Measurements from ENCODE around the gene STUB1.

STUB1 gene

DNA sequence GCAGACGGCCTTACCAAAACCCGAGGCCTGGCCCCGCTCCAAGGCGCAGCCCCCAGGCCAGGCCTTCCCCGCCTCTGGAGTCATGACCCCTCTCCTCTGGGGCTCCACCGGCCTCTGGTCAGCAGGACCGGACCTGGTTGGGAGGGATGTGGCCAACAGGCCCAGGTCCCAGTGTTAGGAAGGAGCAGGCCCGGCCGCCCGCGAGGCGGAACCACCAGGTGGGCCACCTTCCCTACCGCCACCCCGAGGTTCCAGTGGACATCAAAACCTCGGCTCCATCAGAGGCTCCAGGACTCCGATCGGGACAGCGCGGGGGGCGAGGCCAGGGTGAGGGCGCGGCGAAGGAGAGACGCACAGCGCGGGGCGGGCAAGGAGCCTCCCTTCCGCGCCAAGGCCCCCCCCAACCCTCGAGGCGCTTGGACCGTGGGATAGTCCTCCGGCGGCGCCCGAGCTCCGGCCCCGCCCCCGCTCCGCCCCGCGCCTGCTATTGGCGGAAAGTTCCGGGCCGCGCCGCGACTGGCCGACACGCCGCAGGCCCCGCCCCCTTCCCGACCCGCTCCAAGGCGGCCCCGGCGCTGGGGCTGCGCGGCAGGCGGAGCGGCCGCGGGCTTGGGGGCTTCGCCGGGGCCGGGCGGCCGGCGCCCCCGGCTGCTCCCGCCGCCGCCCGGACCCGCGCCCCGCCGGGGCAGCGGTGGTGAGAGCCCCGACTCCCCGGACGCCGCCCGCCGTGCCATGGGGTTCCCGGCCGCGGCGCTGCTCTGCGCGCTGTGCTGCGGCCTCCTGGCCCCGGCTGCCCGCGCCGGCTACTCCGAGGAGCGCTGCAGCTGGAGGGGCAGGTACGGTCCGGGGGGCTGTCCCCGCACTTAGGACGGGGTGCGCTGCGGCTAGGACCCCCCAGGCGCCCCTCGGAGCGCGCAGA lies 34.6 kb downstream of the STUB1 start, which contains the start of gene METRN:
METRN (plus strand) TSS at position 561 of the 919 bp plus-strand sequence; CDS start at position 733, 172 bp downstream.
- peak; percentile 58 for DNase-seq

DNA sequence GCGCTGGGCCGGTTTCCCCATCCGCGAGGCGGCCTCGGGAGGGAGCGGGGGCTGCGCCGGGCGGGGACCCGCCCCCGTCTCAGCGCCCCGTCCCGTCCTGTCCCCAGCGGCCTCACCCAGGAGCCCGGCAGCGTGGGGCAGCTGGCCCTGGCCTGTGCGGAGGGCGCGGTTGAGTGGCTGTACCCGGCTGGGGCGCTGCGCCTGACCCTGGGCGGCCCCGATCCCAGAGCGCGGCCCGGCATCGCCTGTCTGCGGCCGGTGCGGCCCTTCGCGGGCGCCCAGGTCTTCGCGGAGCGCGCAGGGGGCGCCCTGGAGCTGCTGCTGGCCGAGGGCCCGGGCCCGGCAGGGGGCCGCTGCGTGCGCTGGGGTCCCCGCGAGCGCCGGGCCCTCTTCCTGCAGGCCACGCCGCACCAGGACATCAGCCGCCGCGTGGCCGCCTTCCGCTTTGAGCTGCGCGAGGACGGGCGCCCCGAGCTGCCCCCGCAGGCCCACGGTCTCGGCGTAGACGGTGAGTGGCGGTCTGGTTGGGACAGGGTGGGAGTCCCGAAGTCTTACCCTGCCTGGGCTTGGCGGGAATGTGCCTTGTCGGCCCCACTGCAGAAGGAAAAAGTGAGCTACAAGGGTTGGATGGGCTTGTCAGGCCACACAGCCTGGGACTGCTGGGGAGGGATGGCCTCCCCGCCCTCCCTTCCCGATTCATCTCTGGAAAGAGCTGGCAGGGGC lies 35.4 kb downstream of the STUB1 start:
- DNase-seq: no peak

DNA sequence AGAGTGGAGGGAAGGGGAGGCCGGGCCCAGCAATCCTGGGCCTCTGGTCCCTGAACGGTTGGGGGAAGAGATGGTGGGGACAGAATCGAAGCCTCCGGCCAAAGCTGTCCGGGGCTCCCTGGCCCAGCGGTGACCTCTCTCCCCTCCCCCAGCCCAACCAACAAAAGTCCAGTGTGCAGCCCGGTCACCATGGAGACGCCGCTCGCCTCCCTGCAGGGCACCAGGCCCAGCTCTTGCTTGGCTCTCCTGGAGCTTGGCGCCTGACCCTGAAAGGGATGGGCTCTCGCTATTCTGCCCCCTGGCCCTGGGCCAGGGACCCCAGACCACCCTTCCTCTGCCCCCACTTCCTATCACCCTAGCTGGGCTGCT lies 36.0 kb downstream of the STUB1 start:
- DNase-seq: no peak

DNA sequence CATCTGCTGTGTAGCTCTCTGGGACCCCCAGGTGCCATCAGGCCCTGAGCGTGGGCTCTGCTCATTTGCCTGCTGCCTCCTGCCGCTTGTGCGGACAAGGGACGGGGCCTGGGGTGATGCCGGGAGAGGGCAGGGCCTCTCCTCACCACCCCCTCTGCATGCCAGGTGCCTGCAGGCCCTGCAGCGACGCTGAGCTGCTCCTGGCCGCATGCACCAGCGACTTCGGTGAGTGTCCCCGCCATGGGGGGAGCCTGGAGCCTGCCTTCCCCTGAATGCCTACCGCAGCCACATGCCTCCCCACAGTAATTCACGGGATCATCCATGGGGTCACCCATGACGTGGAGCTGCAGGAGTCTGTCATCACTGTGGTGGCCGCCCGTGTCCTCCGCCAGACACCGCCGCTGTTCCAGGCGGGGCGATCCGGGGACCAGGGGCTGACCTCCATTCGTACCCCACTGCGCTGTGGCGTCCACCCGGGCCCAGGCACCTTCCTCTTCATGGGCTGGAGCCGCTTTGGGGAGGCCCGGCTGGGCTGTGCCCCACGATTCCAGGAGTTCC lies 36.6 kb downstream of the STUB1 start:
- DNase-seq: no peak

DNA sequence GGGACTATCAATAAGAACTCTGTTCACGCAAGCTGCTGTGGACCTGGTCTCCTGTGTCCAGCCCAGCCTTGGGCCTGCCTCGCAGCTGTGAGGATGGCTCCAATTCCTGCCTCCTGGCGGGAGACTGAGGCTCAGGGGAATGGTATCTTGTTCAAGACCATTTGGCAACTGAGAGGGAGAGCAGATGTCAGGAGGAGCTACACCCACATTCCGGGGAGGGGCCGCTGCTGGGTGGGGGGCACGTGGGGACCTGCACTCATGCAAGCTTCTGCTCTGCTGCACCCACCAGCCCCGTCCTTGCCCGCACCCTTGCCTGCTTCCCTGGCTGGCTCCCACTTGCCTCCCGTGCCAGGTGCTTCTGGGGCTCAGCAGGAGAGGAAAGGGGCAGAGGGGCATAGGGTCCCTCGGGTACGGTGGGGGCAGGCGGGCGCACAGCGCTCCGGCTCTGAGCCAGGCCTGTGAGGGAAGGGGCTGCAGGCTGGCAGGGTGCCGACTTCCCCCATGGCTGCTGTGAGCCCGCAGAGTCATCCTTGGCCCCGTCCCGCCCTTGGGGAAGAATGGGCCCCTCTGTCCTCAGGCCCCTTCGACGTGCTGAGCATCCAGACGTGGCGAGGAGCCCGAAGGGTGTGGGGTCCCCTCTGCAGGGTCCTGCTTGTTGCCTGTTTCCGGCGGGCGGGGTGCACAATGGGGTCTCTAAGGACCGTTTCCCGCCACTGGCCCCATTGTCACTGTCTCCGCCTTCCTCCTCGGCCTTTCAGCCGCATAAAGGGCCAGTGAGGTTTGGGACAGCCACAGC lies 37.4 kb downstream of the STUB1 start:
- no peak for DNase-seq

DNA sequence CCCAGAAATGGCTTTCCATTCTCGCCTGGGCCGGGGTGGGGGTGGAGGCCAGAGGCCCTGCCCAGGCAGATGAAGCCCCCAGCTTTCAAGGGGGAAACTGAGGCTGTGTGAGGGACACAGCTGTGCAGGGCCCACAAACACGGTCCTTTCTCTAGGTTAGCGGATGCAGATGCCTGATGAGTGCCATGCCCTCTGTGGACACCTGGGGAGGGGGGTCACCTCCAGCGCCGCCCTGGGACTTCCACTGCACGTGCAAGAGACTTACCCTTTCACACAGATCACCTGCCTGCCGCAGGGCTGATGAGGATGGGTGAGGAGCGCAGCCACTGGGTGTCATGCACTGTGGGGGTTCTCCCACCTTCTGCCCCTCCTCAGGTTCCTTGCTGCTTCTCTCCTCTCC lies 38.2 kb downstream of the STUB1 start:
- DNase-seq: no peak

DNA sequence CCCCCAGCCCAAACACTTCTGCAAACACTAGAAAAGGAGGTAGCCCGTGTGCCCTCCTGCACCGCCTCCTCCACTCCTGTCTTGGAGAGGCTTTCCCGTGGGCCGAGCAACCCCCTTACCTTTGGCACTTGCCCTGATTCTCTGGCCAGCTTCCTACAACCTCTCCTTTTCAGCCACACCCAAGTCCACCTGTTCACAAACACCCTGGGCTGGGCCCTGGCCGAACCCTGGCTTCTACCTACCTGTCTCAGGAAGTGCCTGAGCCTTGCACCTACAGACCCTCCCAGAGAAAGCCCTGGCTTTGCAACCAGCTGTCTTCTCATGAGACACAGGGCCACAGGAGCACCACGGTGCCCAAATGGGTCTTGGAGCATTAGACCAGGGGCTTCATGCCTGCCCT lies 38.7 kb downstream of the STUB1 start:
- no peak for DNase-seq

DNA sequence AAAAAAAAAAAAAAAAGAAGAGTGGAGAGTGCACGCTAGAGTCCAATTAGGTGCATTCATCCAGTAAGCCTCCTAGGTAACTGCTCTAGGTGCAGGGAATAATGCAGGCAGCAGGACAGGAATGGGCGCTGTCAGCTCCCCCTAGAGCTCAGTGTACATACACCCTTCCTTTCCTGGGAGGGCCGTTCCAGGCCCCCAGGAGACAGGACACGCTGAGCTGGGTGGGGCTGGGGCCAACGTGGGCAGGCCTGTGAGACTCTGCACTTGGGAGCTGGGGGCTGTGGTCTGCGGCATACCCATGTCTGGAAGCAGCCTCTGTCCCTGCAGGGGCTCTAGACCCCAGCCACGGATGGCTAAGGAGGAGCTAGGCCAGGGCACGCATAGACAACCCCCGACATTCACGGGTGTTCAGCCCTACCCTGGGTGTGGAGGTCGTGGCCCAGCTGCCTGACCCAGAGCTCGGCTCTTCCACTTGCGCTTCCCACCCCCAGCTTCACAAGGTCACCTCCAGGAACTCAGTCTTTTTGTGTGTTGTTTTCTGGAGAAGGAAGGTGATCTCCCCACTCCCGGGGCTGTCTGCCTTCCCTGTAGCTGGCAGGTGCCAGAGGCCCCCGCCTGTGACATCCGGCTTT lies 39.7 kb downstream of the STUB1 start:
- DNase-seq: no peak

DNA sequence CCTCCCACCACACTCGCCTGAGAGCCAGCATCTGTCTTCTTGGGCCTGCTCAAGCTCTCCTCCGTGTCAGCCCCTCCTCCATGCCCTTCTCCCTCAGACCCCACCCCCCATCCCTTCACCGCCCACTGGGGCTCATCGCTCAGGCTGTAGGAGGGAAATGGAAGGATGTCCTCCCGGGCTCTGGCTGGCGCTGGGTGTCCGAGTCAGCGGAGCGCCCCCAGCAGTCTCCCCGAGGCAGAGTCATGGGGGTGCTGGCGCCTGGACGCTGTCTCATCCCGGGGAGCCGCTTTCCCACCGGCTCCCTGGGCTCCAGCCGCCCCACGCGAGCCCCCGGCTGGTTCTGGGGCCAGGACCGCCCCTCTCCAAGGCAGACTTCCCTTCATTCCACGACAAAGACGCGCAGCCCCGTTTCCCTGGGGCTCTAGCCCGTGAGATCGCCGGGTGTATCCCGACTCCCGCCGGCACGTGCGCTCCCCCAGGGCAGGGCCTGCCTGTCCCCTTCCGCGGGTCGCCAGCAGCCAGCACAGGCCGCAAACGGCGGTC lies 40.3 kb downstream of the STUB1 start:
- DNase-seq: peak; percentile 82

DNA sequence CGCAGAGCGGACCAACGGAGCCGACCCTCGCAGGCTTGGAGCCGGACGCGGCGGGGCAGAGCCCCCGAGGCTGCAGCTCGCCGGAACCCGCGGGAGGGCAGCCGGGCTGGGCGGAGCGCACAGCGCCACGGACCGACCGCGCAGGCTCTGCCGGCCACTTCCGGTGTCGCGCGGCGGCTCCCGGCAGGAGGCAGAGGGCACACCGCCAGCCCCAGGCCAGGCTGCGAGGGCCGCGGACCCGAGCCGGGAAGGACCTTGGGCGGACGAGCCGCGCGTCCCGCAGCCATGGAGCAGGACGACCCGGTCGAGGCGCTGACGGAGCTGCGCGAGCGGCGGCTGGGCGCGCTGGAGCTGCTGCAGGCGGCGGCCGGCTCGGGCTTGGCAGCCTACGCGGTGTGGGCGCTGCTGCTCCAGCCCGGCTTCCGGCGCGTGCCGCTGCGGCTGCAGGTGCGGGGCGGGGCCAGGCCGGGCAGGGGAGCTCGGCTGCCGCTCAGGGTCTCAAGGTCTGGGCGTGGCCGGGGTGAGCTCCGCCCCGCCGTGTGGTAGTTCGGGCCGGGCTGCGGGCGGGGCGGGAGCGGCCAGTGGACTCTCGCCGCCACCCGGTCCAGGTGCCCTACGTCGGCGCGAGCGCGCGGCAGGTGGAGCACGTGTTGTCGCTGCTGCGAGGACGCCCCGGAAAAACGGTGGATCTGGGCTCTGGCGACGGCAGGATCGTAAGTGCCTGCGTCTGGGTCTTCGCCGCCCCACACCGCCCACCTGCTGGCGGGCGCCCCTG lies 41.0 kb downstream of the STUB1 start, which contains the start of gene ANTKMT:
ANTKMT (plus strand) TSS at position 157 of the 775 bp plus-strand sequence; CDS start at position 286, 129 bp downstream.
- DNase-seq: peak; percentile 61

DNA sequence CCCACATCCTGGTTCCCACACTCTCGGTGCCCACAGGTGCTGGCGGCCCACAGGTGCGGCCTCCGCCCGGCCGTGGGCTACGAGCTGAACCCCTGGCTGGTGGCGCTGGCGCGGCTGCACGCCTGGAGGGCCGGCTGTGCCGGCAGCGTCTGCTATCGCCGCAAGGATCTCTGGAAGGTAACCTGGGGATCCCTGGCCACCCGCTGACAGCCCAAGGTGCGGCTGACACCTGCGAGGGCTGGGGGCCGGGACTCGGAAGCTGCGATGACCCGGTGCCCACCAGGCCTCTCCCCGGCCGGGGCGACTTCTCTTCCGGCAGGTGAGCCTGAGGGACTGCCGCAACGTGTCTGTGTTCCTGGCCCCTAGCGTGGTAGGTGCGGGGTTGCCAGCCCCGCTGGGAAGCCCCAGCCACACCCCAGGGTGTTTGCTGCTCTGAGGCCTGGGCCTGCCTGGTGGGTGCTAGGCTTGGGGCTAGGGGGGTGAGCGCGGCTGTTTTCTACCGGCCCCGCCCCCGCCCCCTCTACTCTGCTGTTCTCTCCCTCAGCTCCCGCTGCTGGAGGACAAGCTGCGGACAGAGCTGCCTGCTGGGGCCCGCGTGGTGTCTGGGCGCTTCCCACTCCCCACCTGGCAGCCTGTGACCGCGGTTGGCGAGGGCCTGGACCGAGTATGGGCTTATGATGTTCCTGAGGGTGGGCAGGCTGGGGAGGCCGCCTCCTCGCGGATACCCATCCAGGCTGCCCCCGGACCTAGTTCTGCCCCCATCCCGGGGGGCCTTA lies 41.7 kb downstream of the STUB1 start:
- DNase-seq: no peak

DNA sequence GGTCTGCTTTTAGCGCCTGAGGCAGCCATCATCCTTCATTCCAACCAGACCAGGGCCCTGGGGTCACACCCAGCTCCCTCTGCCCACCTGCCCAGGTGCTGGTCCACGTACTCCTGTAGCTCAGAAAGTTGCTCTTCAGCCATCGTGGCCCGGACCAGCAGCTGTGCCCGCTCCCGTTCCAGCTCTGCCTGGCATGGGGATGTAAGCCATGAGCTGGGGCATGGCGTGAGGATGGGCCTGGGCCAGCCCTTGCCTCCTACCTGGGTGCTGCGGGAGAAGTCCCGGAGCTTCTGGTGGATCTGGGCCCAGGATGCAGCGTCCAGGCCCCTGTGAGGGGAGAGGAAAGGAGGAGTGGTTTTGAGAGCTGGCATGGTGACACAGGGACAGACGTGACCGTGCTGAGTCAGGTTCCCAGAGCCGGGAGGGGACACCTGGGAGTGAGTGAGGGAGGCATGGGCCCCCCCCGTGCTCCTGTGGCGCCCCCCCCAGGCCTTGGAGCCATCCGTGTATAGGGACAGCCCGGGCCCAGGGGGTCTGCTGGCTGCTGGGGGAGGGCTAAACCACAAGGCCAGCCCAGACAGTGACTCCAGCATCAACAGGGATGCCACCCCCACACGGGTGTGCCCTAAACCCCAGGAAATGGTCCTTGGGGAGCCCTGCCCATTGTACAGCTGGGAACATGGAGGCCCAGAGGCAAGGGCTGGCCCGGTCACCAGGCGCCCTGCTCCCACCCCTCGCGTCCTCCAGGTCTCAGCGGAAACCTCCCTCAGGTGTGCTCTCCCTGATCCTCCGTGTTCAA lies 42.8 kb downstream of the STUB1 start:
- no peak for DNase-seq

DNA sequence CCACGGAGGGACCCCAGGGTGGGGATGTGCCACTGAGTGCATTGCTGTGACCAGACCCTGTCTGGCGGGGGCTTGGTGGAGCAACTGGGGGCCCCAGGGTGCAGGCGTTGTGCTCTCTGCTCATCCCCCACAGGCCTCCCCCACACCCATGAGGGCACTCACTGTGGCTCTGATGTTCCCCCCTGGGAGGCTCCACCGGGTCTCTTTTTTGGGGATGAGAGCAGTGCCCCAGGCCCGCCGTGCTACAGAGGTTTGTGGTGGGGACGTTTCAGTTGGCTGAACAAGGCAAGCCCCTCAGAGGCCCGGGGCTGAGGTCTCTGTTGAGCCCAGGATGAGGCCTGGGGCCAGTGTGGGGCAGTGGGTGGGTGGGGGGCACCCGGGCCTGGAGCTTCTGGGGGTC lies 43.5 kb downstream of the STUB1 start:
- DNase-seq: no peak

DNA sequence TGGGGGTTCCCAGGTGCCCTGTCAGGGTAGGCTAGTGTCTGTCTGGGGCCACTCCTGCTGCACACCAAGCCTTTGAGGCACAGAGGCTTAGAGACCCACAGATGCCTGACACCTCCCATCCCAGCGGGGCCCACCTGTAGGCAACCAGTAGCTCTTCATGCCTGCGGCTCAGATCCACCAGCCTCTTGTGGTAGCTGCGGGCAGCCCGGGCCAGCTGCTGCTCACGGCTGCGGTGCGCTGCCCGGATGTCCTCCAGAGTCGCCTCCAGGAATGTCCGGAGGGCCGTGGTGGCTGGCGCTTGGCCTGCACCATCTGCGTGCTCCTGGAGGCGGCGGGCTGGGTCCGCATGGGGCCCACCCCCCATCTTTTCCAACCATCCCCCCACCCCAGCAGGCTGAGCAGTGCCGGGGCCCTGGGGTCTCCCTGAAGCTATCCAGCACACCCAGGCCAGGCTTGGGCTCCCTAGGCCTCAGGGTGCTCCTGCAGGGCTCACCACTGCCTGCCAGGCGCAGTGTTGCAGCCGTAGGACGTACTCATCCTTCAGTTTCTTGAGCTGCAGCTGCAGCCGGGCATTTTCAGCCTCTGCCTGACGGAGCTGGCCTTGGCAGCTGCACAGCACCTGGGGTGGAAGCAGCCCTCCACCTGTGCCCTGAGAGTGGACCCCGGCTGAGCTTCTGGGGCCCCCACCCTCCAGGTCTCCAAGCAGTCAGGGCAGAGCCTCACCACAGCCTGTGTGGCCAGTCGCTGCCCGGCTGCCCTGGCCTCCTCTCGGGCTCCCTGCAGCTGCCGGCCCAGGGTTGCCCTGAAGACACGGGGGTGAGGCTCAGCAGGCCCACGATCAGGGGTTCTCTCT lies 44.2 kb downstream of the STUB1 start:
- DNase-seq: no peak

DNA sequence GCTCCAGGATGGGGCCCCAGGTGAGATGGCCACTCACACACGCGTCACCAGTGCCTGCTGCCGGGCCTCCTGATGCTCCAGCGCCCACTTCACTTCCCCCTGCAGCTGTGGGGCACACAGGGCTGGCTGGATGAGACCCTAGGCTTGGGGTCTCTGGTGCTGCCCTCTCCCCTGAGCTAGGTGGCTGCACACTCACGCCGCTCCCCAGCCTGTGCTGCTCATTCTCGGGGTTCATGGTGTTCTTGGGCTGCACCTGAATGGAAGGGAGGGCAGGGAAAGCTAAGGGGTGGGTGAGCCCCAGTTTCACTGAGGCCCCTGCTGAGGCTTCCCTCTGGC lies 44.8 kb downstream of the STUB1 start:
- DNase-seq: no peak

DNA sequence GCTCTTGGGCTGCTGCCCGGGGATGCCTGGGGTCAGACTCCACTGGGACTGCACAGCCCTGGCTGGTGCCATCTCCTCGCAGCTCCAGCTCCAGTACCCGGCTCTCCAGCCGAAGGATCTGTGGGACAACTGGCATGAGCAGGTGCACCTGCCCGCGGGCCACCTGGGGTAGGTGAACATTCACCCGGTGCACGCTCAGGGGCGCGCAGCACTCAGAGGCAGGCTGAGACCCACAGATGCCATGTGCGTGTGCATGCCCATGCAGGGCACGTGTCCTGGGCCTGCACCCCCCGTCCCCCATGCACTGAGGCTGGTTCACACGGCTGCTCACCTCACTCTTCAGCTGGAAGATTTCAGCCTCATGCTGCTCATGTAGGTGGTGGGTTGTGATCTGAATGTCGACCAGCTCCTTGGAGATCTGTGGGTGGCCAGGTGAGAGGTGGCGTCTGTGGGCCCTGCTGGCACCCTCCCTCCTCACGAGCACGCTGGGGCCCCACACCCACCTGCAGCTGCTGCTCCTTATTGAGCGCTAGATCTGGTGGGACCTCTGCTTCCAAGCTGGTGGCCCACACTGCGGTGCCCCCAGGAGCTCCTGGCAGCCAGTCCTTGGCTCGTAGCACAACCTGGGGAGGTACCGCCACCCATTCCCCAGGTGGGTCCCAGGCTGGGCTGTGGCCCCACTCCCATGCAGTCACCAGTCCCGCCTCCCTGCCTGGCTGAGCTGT lies 45.4 kb downstream of the STUB1 start:
- no peak for DNase-seq

DNA sequence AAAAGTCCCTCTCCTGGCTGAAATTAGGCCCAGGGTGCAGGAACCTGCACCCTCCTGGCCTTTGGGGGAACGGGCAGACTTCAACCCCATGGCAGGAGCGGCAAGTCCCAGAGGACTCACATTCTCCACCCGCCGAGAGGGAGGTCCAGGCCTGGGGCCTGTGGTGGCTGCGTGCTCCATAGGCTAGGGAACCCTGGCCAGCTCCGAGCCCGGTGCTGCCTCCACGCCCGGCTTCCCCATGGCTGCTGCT lies 45.9 kb downstream of the STUB1 start:
- DNase-seq: no peak

Measured in DMS 273 treated with DMSO at 0.1 percent for 48 hours (cell line).